ENCODE results near the gene MBOAT1. TPM values are rescaled to one million over a fixed set of nuclear protein-coding genes. Genes with fewer than 3 reads are reported as not detected.

MBOAT1 gene
- total RNA-seq, 1 donor from 2014 or later: 10.9 TPM

- TF ChIP-seq CTCF (conservative IDR thresholded peaks at IDR 0.05; ENCODE audit: low read depth, low read length): no peak
- H3K4me3 ChIP-seq (ENCODE audit: low read depth, low read length): no peak overlapping the region
These were observed 10.9 kb upstream of the MBOAT1 start for GRCh38 chr6:20223141-20223540.

GRCh38 chr6:20221421-20221820 lies 9.2 kb upstream of the MBOAT1 start:
- DNase-seq (ENCODE audit: low read depth): no peak
- H3K4me3 ChIP-seq (ENCODE audit: low read depth, low read length): no peak overlapping the region
- TF ChIP-seq CTCF (conservative IDR thresholded peaks at IDR 0.05; ENCODE audit: low read depth, low read length): no peak

More at GRCh38 chr6:20223141-20223540, 10.9 kb upstream of the MBOAT1 start:
- no peak for DNase-seq (ENCODE audit: low read depth)

- no peak overlapping the region for H3K4me3 ChIP-seq (ENCODE audit: low read depth, low read length)
- DNase-seq (ENCODE audit: low read depth): no peak
- no peak for TF ChIP-seq CTCF (conservative IDR thresholded peaks at IDR 0.05; ENCODE audit: low read depth, low read length)
These were observed 8.1 kb upstream of the MBOAT1 start for GRCh38 chr6:20220359-20220758.

DNA sequence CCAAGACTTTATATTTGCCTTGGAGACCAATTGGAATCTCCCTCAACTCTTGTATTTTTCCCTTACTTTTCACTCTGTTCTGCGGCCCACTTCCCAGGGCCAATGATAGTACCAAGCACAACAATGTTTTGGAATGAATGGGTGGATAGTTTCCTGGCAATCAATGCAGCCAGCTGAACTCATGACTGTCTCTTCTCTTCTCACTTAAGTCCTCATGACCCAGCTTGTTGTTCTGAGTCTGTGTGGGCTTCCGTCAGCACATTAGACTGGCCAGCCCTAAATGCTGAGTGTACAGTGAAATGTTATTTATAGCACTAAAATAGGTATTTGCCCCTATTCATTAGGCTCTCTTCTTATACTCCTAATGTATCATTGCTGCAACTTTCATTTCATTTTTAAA lies 5.6 kb upstream of the MBOAT1 start:
- TF ChIP-seq CTCF (conservative IDR thresholded peaks at IDR 0.05; ENCODE audit: low read depth, low read length): no peak
- H3K4me3 ChIP-seq (ENCODE audit: low read depth, low read length): no peak overlapping the region
- DNase-seq (ENCODE audit: low read depth): no peak

GRCh38 chr6:20217324-20217855 lies 5.1 kb upstream of the MBOAT1 start:
- TF ChIP-seq CTCF (conservative IDR thresholded peaks at IDR 0.05; ENCODE audit: low read depth, low read length): no peak
- H3K4me3 ChIP-seq (ENCODE audit: low read depth, low read length): no peak overlapping the region
- no peak for DNase-seq (ENCODE audit: low read depth)

GRCh38 chr6:20215310-20215709 lies 3.0 kb upstream of the MBOAT1 start:
- no peak for TF ChIP-seq CTCF (conservative IDR thresholded peaks at IDR 0.05; ENCODE audit: low read depth, low read length)
- H3K4me3 ChIP-seq (ENCODE audit: low read depth, low read length): no peak overlapping the region
- DNase-seq (ENCODE audit: low read depth): no peak

DNA sequence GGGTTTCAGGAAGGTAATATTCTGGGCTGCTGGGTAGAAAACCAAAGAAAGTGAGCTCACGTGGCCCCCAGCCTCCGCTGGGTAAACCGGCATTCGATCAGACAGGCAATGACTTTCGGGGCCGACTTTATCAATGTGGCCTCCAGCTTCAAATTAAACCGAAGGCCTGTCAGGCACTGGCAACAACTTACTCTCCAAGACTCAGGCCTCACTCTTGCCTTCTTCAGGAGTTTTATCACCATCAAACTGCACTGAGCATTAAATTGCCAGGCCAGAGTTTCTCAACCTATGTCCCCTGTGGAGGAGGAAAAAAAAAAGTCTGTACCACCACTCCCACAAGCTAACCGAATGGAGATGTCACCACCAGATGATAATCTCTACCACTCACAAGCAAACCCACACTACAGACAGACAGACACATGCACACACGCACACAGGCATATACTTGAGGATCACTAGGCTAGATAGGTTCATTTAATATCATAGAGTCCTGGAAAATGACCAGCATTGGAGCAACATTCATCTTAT lies 1.1 kb upstream of the MBOAT1 start:
- peak overlapping the region; percentile 73 for H3K4me3 ChIP-seq (ENCODE audit: low read depth, low read length)
- no peak for DNase-seq (ENCODE audit: low read depth)
- TF ChIP-seq CTCF (conservative IDR thresholded peaks at IDR 0.05; ENCODE audit: low read depth, low read length): no peak

Measured in epithelial cell of proximal tubule (primary cell).